ENCODE measurements around the gene LMO4. TPM values are rescaled to one million over a fixed set of nuclear protein-coding genes. Genes with fewer than 3 reads are reported as not detected.

The LMO4 gene
- polyA plus RNA-seq, 1 donor (not counting 4 experiments of a cell fraction or from before 2014, with no cell fraction given): 33.4 TPM

- TF ChIP-seq EZH2 (IDR thresholded peaks at IDR 0.05; ENCODE audit: low read length) (no peak), CTCF (optimal IDR thresholded peaks at IDR 0.05 in 1 of 3, IDR thresholded peaks at IDR 0.05 in 1 of 3, conservative IDR thresholded peaks at IDR 0.05 in 1 of 3; ENCODE audit: extremely low read depth in 1 of 3, insufficient read depth in 2 of 3, low read length in 3 of 3) (no peak)
- H3K9me1 ChIP-seq (ENCODE audit: control insufficient read depth, extremely low read depth, insufficient read depth, low read length): no peaks in the 10 kb centered on the region
- dilution Hi-C loops (cut with MboI; ENCODE audit: extremely low pct_ligation_motif_present, low sequenced_read_pairs): no loop called here
- H3K27me3 ChIP-seq (ENCODE audit: control insufficient read depth, extremely low read depth, insufficient read depth, low read length): no peaks in the 10 kb centered on the region
- DNase-seq (ENCODE audit: low read depth, low spot score) (no peak), FAIRE-seq (no peak)
- no peak overlapping the region for H3K4me3 ChIP-seq (ENCODE audit: control insufficient read depth in 2 of 3, extremely low read depth in 1 of 3, insufficient read depth in 2 of 3, low read depth in 1 of 3, low read length in 3 of 3)
- H3K4me1 ChIP-seq (ENCODE audit: control insufficient read depth, extremely low read depth, insufficient read depth, low read length): peaks cover 11% of the 10 kb centered on the region
- H3K79me2 ChIP-seq (ENCODE audit: control insufficient read depth, insufficient read depth, low read length): no peaks in the 10 kb centered on the region
- H2AFZ ChIP-seq (ENCODE audit: control insufficient read depth, low read length): peak overlapping the region; percentile 45
- no peak overlapping the region for H3K4me2 ChIP-seq (ENCODE audit: control insufficient read depth, extremely low read depth, insufficient read depth, low read depth, low read length)
- H3K9ac ChIP-seq (ENCODE audit: control insufficient read depth, extremely low read depth, insufficient read depth, low read length): no peak overlapping the region
- H3K9me3 ChIP-seq (ENCODE audit: control insufficient read depth, low read depth, low read length): no peaks in the 10 kb centered on the region
- no peak overlapping the region for H3K27ac ChIP-seq (ENCODE audit: control insufficient read depth, insufficient read depth, low read length)
- H3K36me3 ChIP-seq (ENCODE audit: control insufficient read depth in 2 of 2, extremely low read depth in 1 of 2, insufficient read depth in 2 of 2, low read length in 2 of 2): peaks cover 0 to 1% of the 10 kb centered on the region in 2 experiments
- no peaks in the 10 kb centered on the region for H4K20me1 ChIP-seq (ENCODE audit: control insufficient read depth, extremely low read depth, insufficient read depth, low read length)
These were observed 20.4 kb downstream of the LMO4 start for GRCh38 chr1:87349036-87349435.

GRCh38 chr1:87355894-87356293 is 27.2 kb downstream of the LMO4 start:
- no peak overlapping the region for H3K4me2 ChIP-seq (ENCODE audit: control insufficient read depth, extremely low read depth, insufficient read depth, low read depth, low read length)
- no peak for FAIRE-seq
- H3K4me1 ChIP-seq (ENCODE audit: control insufficient read depth, extremely low read depth, insufficient read depth, low read length): no peaks in the 10 kb centered on the region
- dilution Hi-C loops (cut with MboI; ENCODE audit: extremely low pct_ligation_motif_present, low sequenced_read_pairs): no loop called here
- no peaks in the 10 kb centered on the region for H3K36me3 ChIP-seq (ENCODE audit: control insufficient read depth in 2 of 2, extremely low read depth in 1 of 2, insufficient read depth in 2 of 2, low read length in 2 of 2)
- no peaks in the 10 kb centered on the region for H3K9me1 ChIP-seq (ENCODE audit: control insufficient read depth, extremely low read depth, insufficient read depth, low read length)
- H3K27me3 ChIP-seq (ENCODE audit: control insufficient read depth, extremely low read depth, insufficient read depth, low read length): no peaks in the 10 kb centered on the region
- no peak overlapping the region for H2AFZ ChIP-seq (ENCODE audit: control insufficient read depth, low read length)
- no peak overlapping the region for H3K27ac ChIP-seq (ENCODE audit: control insufficient read depth, insufficient read depth, low read length)
- no peak overlapping the region for H3K4me3 ChIP-seq (ENCODE audit: control insufficient read depth in 2 of 3, extremely low read depth in 1 of 3, insufficient read depth in 2 of 3, low read depth in 1 of 3, low read length in 3 of 3)
- H3K79me2 ChIP-seq (ENCODE audit: control insufficient read depth, insufficient read depth, low read length): no peaks in the 10 kb centered on the region
- no peak for DNase-seq (ENCODE audit: low read depth, low spot score)
- TF ChIP-seq CTCF (optimal IDR thresholded peaks at IDR 0.05 in 1 of 3, IDR thresholded peaks at IDR 0.05 in 1 of 3, conservative IDR thresholded peaks at IDR 0.05 in 1 of 3; ENCODE audit: extremely low read depth in 1 of 3, insufficient read depth in 2 of 3, low read length in 3 of 3): no peak
- TF ChIP-seq EZH2 (IDR thresholded peaks at IDR 0.05; ENCODE audit: low read length): no peak
- H4K20me1 ChIP-seq (ENCODE audit: control insufficient read depth, extremely low read depth, insufficient read depth, low read length): no peaks in the 10 kb centered on the region
- H3K9ac ChIP-seq (ENCODE audit: control insufficient read depth, extremely low read depth, insufficient read depth, low read length): no peak overlapping the region
- no peaks in the 10 kb centered on the region for H3K9me3 ChIP-seq (ENCODE audit: control insufficient read depth, low read depth, low read length)
